Muscle layer of duodenum (tissue), 2 donors: ENCODE measurements around the gene TAF5L.
A peak's percentile ranks its signal among the peaks of the same experiment; 100 is the strongest.
"Not testable (repeated sequence)": the region's sequence is repeated elsewhere in the genome, so short reads cannot be mapped to it uniquely, and the experiment has no call there.

Experiments
- H3K27ac ChIP-seq: one replicate; pipeline ENCODE4 v1.7.0; 2013; ENCODE audit warnings: mild to moderate bottlenecking, low read length
- H3K27me3 ChIP-seq: one replicate; pipeline ENCODE4 v1.7.0; 2013; ENCODE audit warnings: low read depth, mild to moderate bottlenecking, control low read depth, low read length
- H3K36me3 ChIP-seq, 2 donors: one replicate each; pipeline ENCODE4 v1.7.0; 2013; ENCODE audit warnings: low read length in 2 of 2, control low read depth in 1 of 2, mild to moderate bottlenecking in 1 of 2; ENCODE audit not compliant: insufficient read depth in 2 of 2, control insufficient read depth in 1 of 2
- H3K4me1 ChIP-seq, 2 donors: one replicate each; pipeline ENCODE4 v1.7.0; 2013; ENCODE audit warnings: low read length in 2 of 2, mild to moderate bottlenecking in 2 of 2, control low read depth in 1 of 2, moderate library complexity in 1 of 2; ENCODE audit not compliant: insufficient read depth in 2 of 2, control insufficient read depth in 1 of 2
- H3K4me3 ChIP-seq, 2 donors: one replicate each; pipeline ENCODE4 v1.7.0; 2013; ENCODE audit warnings: low read length in 2 of 2, low read depth in 1 of 2, mild to moderate bottlenecking in 1 of 2
- H3K9me3 ChIP-seq, 2 donors: one replicate each; pipeline ENCODE4 v1.7.0; 2013; ENCODE audit warnings: low read length in 2 of 2, control low read depth in 1 of 2, mild to moderate bottlenecking in 1 of 2; ENCODE audit not compliant: control insufficient read depth in 1 of 2
- donor health status: healthy.

Gene TAF5L

GRCh38 chr1:229603371-229604005, 22.4 kb downstream of the TAF5L start:
- H3K9me3 ChIP-seq = no peaks in the 10 kb centered on the region
- no peak overlapping the region for H3K4me3 ChIP-seq
- no peak overlapping the region for H3K27ac ChIP-seq
- peaks cover 0 to 5% of the 10 kb centered on the region in 2 donors for H3K4me1 ChIP-seq
- no peaks in the 10 kb centered on the region for H3K27me3 ChIP-seq
- H3K36me3 ChIP-seq = peaks cover 37 to 52% of the 10 kb centered on the region in 2 donors

- Histone ChIP-seq H3K27me3 (no peaks in the 10 kb centered on the region), H3K4me3 (no peak overlapping the region), H3K9me3 (no peaks in the 10 kb centered on the region), H3K36me3 (peaks cover 23 to 28% of the 10 kb centered on the region in 2 donors), H3K4me1 (peaks cover 4 to 14% of the 10 kb centered on the region in 2 donors), H3K27ac (no peak overlapping the region)
These were observed 25.7 kb downstream of the TAF5L start for GRCh38 chr1:229600229-229600628.

DNA sequence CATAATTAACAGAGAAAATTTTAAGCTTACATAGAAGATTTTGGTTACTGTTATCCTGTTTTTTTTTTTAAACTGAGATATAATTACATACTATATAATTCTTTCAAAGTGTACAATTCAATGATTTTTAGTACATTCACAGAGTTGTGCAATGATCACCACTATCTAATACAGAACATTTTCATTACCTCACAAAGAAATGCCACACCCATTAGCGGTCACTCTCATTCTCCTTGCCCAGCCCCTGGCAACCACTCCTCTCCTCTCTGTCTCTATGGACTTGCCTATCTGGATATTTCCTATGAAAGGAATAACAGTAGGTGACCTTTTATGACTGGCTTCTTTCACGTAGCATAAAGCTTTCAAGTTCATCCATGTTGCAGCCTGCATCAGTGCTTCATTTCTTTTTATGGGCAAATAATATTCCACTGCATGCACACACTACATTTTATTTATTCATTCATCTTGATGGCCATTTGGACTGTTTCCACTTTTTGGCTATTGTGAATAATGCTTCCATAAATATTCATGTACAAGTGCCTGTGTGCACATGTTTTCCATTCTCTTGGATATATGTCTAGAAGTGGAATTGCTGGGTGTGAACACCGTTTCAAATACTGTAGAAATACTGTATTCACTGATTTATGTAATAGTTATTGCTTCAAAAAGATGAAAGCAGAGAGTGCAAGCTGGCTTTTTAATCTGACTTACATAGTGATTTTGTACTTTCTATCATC, 26.5 kb downstream of the TAF5L start:
- H3K9me3 ChIP-seq = no peaks in the 10 kb centered on the region
- no peaks in the 10 kb centered on the region for H3K27me3 ChIP-seq
- H3K27ac ChIP-seq = no peak overlapping the region
- H3K4me3 ChIP-seq = no peak overlapping the region
- H3K4me1 ChIP-seq = peaks cover 4 to 14% of the 10 kb centered on the region in 2 donors
- H3K36me3 ChIP-seq = peaks cover 28 to 34% of the 10 kb centered on the region in 2 donors

DNA sequence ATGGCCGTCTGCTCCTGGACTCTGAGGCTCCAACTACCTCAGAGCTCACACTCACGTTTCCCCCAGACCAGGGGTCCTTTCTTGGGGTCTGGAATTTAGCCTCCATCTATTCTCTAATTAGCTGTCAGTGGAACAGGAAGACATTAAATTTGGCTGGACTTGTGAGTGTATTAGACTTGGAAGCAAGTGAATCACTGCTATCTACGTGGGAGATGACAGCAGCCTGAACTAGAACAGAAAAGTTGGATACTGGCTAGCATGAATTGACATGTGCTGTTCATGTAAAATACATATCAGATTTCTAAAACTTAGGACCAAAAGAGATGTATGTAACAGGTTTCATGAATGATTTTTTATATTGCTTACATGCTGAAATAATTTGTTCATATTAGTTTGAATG, 28.0 kb downstream of the TAF5L start:
- peaks cover 32% of the 10 kb centered on the region in 2 donors for H3K36me3 ChIP-seq
- H3K27ac ChIP-seq = peak overlapping the region; percentile 87
- no peaks in the 10 kb centered on the region for H3K9me3 ChIP-seq
- H3K27me3 ChIP-seq = no peaks in the 10 kb centered on the region
- peaks cover 4 to 13% of the 10 kb centered on the region in 2 donors for H3K4me1 ChIP-seq
- no peak overlapping the region for H3K4me3 ChIP-seq

- Histone ChIP-seq H3K36me3 (peaks cover 24 to 28% of the 10 kb centered on the region in 2 donors), H3K4me3 (no peak overlapping the region), H3K9me3 (no peaks in the 10 kb centered on the region), H3K4me1 (peaks cover 4 to 9% of the 10 kb centered on the region in 2 donors), H3K27ac (peak overlapping the region; percentile 87), H3K27me3 (no peaks in the 10 kb centered on the region)
These were observed 28.8 kb downstream of the TAF5L start for GRCh38 chr1:229596925-229597699.

- H3K27me3 ChIP-seq, H3K27ac ChIP-seq, H3K9me3 ChIP-seq, H3K4me3 ChIP-seq, H3K4me1 ChIP-seq: not testable (repeated sequence)
- peaks cover 16 to 24% of the 10 kb centered on the region in 2 donors for H3K36me3 ChIP-seq
These were observed 30.0 kb downstream of the TAF5L start for GRCh38 chr1:229595876-229596275.

DNA sequence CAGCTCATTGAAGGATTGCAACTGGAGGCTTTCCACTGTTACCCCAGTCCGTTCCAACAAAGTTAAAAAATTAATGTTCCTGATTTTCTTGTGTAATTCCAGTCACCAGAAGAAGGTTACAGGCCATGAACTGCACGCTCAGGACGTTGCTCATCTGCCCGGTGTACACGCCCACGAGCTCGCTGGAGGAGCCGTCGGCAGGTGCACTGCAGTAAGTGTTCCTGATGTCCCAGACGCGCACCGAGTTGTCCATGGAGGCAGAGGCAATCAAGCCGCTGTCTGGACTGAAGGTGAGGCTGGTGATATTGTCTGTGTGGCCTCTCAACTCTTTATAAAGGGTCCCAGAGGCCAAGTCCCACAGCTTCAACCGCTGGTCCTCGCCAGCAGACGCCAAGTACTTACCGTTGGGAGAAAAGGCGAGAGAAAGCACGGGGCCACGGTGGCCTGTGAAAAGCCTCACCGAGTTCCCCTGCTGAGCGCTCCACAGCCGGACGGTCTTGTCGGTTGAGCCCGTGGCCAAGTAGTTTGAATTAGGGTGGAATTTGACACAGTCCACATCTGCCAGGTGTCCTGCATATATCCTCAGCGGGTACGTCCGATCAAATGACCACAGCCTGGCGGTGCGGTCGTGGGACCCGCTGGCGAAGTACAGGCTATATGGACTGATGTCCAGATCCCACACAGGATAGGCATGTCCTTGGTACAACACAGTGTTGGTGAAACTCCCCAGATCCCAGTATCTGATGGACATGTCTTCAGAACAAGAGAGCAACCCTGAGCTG, 31.5 kb downstream of the TAF5L start:
- H3K4me3 ChIP-seq = no peak overlapping the region
- H3K27me3 ChIP-seq = no peaks in the 10 kb centered on the region
- no peaks in the 10 kb centered on the region for H3K9me3 ChIP-seq
- H3K4me1 ChIP-seq = peaks cover 4 to 9% of the 10 kb centered on the region in 2 donors
- peaks cover 16 to 24% of the 10 kb centered on the region in 2 donors for H3K36me3 ChIP-seq
- no peak overlapping the region for H3K27ac ChIP-seq

GRCh38 chr1:229593800-229594199, 32.1 kb downstream of the TAF5L start:
- Histone ChIP-seq H3K4me1 (peaks cover 4 to 9% of the 10 kb centered on the region in 2 donors), H3K27ac (no peak overlapping the region)

DNA sequence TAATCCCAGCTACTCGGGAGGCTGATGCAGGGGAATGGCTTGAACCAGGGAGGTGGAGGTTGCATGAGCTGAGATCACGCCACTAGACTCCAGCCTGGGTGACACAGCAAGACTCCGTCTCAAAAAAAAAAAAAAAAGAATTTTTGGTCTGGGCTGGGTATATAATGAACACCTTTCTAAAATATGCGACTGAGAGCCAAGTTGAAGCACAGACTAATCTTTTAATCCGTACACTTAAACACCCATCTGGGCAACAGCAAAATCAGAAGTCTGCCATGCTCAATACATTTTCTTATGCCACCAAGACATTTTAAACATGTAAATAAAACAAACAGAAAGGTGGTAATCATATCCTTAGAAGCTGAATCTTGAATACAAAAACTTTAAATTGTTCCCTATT, 35.8 kb downstream of the TAF5L start:
- H3K4me1 ChIP-seq = no peaks in the 10 kb centered on the region
- H3K36me3 ChIP-seq = peaks cover 16 to 24% of the 10 kb centered on the region in 2 donors
- no peaks in the 10 kb centered on the region for H3K9me3 ChIP-seq
- no peak overlapping the region for H3K27ac ChIP-seq
- no peak overlapping the region for H3K4me3 ChIP-seq
- H3K27me3 ChIP-seq = no peaks in the 10 kb centered on the region

More at GRCh38 chr1:229593800-229594199, 32.1 kb downstream of the TAF5L start:
- Histone ChIP-seq H3K9me3 (no peaks in the 10 kb centered on the region), H3K36me3 (peaks cover 16 to 24% of the 10 kb centered on the region in 2 donors), H3K4me3 (no peak overlapping the region), H3K27me3 (no peaks in the 10 kb centered on the region)

- no peak overlapping the region for H3K4me3 ChIP-seq
- H3K9me3 ChIP-seq = no peaks in the 10 kb centered on the region
- peaks cover 0 to 5% of the 10 kb centered on the region in 2 donors for H3K4me1 ChIP-seq
- no peak overlapping the region for H3K27ac ChIP-seq
- H3K27me3 ChIP-seq = no peaks in the 10 kb centered on the region
- no peaks in the 10 kb centered on the region for H3K36me3 ChIP-seq
These were observed 40.6 kb downstream of the TAF5L start for GRCh38 chr1:229585338-229585737.
